Esophagus muscularis mucosa (tissue), 3 donors: Measurements from ENCODE around the gene SETDB2.

Source experiments
- CTCF ChIP-seq, 3 experiments: fragments of 200-600 bp in 2 of 3; fragments of 450-650 bp in 1 of 3; sonication (generic) in 2 of 3; IDR thresholded peaks; one replicate each; pipeline ENCODE4 v1.5.1; 2017 to 2019; ENCODE audit warnings: antibody characterized with exemption in 3 of 3, mild to moderate bottlenecking in 2 of 3, moderate library complexity in 1 of 3
- POLR2A ChIP-seq: fragments of 450-650 bp; IDR thresholded peaks from one replicate; pipeline ENCODE4 v1.6.1; 2017; ENCODE audit warnings: antibody characterized with exemption, moderate library complexity, mild to moderate bottlenecking, low read depth
- POLR2AphosphoS5 ChIP-seq, 2 donors: sonication (generic); formaldehyde crosslinking; IDR thresholded peaks; one replicate each; pipeline ENCODE4 v1.6.1; 2017; ENCODE audit warnings: antibody characterized with exemption in 2 of 2

GRCh38 chr13:49407068-49407467 lies 37.0 kb upstream of the SETDB2 start:
- TF ChIP-seq POLR2A, result no peak
- TF ChIP-seq CTCF (IDR thresholded peaks at IDR 0.05), result no peak
- no peak for TF ChIP-seq POLR2AphosphoS5 (IDR thresholded peaks at IDR 0.05)
